Measurements from ENCODE around the gene EPOP. TPM values are rescaled to one million over a fixed set of nuclear protein-coding genes. Genes with fewer than 3 reads are reported as not detected.

The EPOP gene
- total and polyA plus RNA-seq, 2 donors (not counting 3 experiments of a cell fraction or from before 2014, with no cell fraction given): 0.43 to 2.9 TPM

- CTCF ChIA-PET: interaction anchor here (1.0 to 2.1 kb wide), 3 partner anchors 26 to 37 kb away, joined by 3 to 10 read pairs (median 3); no protein-coding TSS in a partner anchor
- no peaks in the 10 kb centered on the region for H3K9me1 ChIP-seq (replicated peaks; ENCODE audit: control insufficient read depth, extremely low read depth, insufficient read depth, low read length)
- peaks cover 0 to 29% of the 10 kb centered on the region in 2 experiments for H3K36me3 ChIP-seq (ENCODE audit: control insufficient read depth in 2 of 2, extremely low read depth in 1 of 2, insufficient read depth in 2 of 2, low read length in 2 of 2)
- H3K4me2 ChIP-seq (ENCODE audit: insufficient read depth, low read length): no peak overlapping the region
- H3K4me1 ChIP-seq (ENCODE audit: control insufficient read depth, extremely low read depth, insufficient read depth, low read length): peaks cover 16% of the 10 kb centered on the region
- BruUV-seq (replicated peaks): no TSS peak
- H3K4me3 ChIP-seq (replicated peaks in 1 of 3; ENCODE audit: insufficient read depth in 1 of 3, low read depth in 1 of 3, low read length in 3 of 3): no peak overlapping the region
- no peak overlapping the region for H3K27ac ChIP-seq (ENCODE audit: insufficient read depth, low read depth, low read length)
- FAIRE-seq: no peak
- peaks cover 16% of the 10 kb centered on the region for H3K79me2 ChIP-seq (ENCODE audit: control insufficient read depth, insufficient read depth, low read length)
- no peaks in the 10 kb centered on the region for H3K9me3 ChIP-seq (replicated peaks; ENCODE audit: control insufficient read depth, insufficient read depth, low read length)
- intact Hi-C loops (cut with micrococcal nuclease) (no loop called here), dilution Hi-C loops (cut with MboI; ENCODE audit: extremely low pct_ligation_motif_present, low sequenced_read_pairs) (no loop called here)
- POLR2A ChIA-PET: no interaction called here
- no peak for TF ChIP-seq CTCF (IDR thresholded peaks at IDR 0.05; ENCODE audit: extremely low read depth in 1 of 2, insufficient read depth in 1 of 2, low read depth in 1 of 2, low read length in 2 of 2)
- TF ChIP-seq GATA2 (IDR thresholded peaks at IDR 0.05; ENCODE audit: insufficient read depth, insufficient read length, low read depth, low read length): no peak
- TF ChIP-seq MYC (IDR thresholded peaks at IDR 0.05; ENCODE audit: low read depth, low read length): no peak
- H4K20me1 ChIP-seq (replicated peaks; ENCODE audit: control insufficient read depth, extremely low read depth, insufficient read depth, low read length): no peaks in the 10 kb centered on the region
- H3K27me3 ChIP-seq (ENCODE audit: control insufficient read depth in 2 of 2, insufficient read depth in 2 of 2, low read length in 2 of 2): no peaks in the 10 kb centered on the region
- no peak overlapping the region for H3K9ac ChIP-seq (replicated peaks; ENCODE audit: extremely low read depth, insufficient read depth, low read length)
- no peak for DNase-seq (ENCODE audit: low read depth, low spot score)
- no peak overlapping the region for H2AFZ ChIP-seq (ENCODE audit: low read depth, low read length)
Observed at GRCh38 chr17:38709104-38709820, 34.5 kb upstream of the EPOP start.

GRCh38 chr17:38707678-38708351 lies 33.1 kb upstream of the EPOP start:
- peaks cover 16% of the 10 kb centered on the region for H3K79me2 ChIP-seq (ENCODE audit: control insufficient read depth, insufficient read depth, low read length)
- no peaks in the 10 kb centered on the region for H3K27me3 ChIP-seq (ENCODE audit: control insufficient read depth in 2 of 2, insufficient read depth in 2 of 2, low read length in 2 of 2)
- H3K9me3 ChIP-seq (replicated peaks; ENCODE audit: control insufficient read depth, insufficient read depth, low read length): no peaks in the 10 kb centered on the region
- H3K9ac ChIP-seq (replicated peaks; ENCODE audit: extremely low read depth, insufficient read depth, low read length): no peak overlapping the region
- FAIRE-seq: no peak
- no peak overlapping the region for H3K27ac ChIP-seq (ENCODE audit: insufficient read depth, low read depth, low read length)
- ChIA-PET POLR2A (no interaction called here), CTCF (interaction anchor here (0.6 to 3.8 kb wide), 2 partner anchors 27 to 31 kb away, joined by 3 to 39 read pairs; no protein-coding TSS in a partner anchor)
- no peaks in the 10 kb centered on the region for H4K20me1 ChIP-seq (replicated peaks; ENCODE audit: control insufficient read depth, extremely low read depth, insufficient read depth, low read length)
- H2AFZ ChIP-seq (ENCODE audit: low read depth, low read length): no peak overlapping the region
- peaks cover 0 to 23% of the 10 kb centered on the region in 2 experiments for H3K36me3 ChIP-seq (ENCODE audit: control insufficient read depth in 2 of 2, extremely low read depth in 1 of 2, insufficient read depth in 2 of 2, low read length in 2 of 2)
- BruUV-seq (replicated peaks): no TSS peak
- H3K4me3 ChIP-seq (replicated peaks in 1 of 3; ENCODE audit: insufficient read depth in 1 of 3, low read depth in 1 of 3, low read length in 3 of 3): no peak overlapping the region
- TF ChIP-seq FOS (IDR thresholded peaks at IDR 0.05; ENCODE audit: borderline replicate concordance, insufficient read depth, low read length) (no peak), JUN (IDR thresholded peaks at IDR 0.05; ENCODE audit: borderline replicate concordance, insufficient read depth, insufficient read length, low read depth) (no peak), MYC (IDR thresholded peaks at IDR 0.05; ENCODE audit: low read depth, low read length) (no peak), POLR2A (IDR thresholded peaks at IDR 0.05; ENCODE audit: low read depth, low read length) (no peak), EZH2 (IDR thresholded peaks at IDR 0.05; ENCODE audit: borderline replicate concordance, low read depth, low read length, severe bottlenecking) (no peak), MAX (IDR thresholded peaks at IDR 0.05; ENCODE audit: insufficient read depth, insufficient read length) (no peak), GATA2 (IDR thresholded peaks at IDR 0.05; ENCODE audit: insufficient read depth, insufficient read length, low read depth, low read length) (no peak), CTCF (IDR thresholded peaks at IDR 0.05; ENCODE audit: extremely low read depth in 1 of 2, insufficient read depth in 1 of 2, low read depth in 1 of 2, low read length in 2 of 2) (no peak), POLR2AphosphoS5 (IDR thresholded peaks at IDR 0.05; ENCODE audit: insufficient read depth, low read depth, low read length) (no peak)
- no peak overlapping the region for H3K4me2 ChIP-seq (ENCODE audit: insufficient read depth, low read length)
- dilution Hi-C loops (cut with MboI; ENCODE audit: extremely low pct_ligation_motif_present, low sequenced_read_pairs) (no loop called here), intact Hi-C loops (cut with micrococcal nuclease) (no loop called here)
- no peaks in the 10 kb centered on the region for H3K9me1 ChIP-seq (replicated peaks; ENCODE audit: control insufficient read depth, extremely low read depth, insufficient read depth, low read length)
- peaks cover 31% of the 10 kb centered on the region for H3K4me1 ChIP-seq (ENCODE audit: control insufficient read depth, extremely low read depth, insufficient read depth, low read length)
- DNase-seq (ENCODE audit: low read depth, low spot score): no peak

Measured in endothelial cell of umbilical vein (primary cell).